ENCODE results near the gene ADGRB2.

Gene ADGRB2

DNA sequence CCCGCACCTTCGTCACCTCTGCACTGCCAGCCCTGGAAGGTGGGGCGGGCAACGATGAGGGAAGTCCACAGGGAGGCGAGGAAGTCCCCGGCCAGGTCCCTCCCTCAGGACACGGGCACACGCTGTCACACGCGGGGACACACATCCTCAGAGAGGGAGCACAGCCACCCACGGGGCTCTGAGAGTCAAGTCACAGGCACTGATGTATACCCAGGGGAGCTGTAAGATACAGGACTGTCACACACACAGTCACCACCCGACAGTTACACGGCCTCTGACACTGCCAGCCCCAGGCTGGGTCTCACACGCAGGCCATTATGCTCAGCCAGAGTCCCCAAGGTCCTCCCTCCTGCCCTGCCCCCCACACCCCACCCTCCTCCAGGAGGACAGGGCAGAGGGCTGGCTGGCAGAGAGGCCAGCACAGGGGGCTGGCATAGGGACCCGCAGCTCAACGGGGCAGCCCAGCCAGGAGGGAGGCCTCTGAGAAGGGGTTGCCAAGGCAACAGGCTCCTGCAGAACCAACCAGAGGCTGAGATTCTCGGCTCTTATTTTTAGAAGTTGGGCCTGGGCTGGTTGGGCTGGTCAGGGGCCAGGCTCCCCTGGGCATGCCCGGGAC is 17.7 kb upstream of the ADGRB2 start:
- no peak for DNase-seq (ENCODE audit: low spot score)

GRCh38 chr1:31781138-31781755 is 17.1 kb upstream of the ADGRB2 start:
- no peak for DNase-seq (ENCODE audit: low spot score)

DNA sequence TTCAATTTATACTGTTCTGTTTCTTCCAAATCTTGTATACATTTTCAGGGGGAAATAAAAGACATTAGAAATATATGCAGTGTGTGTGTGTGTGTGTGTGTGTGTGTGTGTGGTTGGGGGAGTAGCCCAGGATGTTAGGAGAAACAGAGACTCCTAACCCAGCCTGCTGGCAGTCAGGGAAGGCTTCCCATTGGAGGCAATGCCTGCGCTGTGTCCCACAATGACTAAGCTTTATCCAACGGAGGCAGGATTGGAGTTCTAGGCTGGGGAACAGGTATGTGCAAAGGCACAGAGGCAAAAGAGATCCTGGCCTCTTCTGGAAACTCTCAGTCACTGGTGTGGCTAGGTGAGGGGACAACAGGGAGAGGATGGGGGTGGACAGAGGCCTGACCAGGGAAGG is 16.5 kb upstream of the ADGRB2 start:
- no peak for DNase-seq (ENCODE audit: low spot score)

DNA sequence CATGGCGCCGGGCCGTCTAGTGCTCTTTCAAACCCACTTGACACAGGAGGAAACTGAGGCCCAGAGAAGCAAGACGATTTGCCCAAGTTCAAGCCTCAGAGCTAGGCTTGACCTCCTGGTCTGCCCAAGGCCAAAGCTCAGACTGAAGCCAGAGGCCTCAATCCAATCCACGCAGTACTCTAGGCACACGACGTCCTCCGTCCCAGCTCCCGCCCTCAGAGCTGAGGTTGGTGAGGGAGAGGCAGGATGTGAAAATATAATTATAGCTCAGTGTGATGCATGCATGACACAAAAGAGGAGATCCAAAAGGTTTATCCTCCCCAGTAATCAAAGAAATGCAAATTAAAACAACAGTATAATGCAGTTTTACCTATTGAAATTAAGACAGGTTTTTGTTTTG is 15.5 kb upstream of the ADGRB2 start:
- no peak for DNase-seq (ENCODE audit: low spot score)

- no peak for DNase-seq (ENCODE audit: low spot score)
Measured at GRCh38 chr1:31778763-31779488, 14.8 kb upstream of the ADGRB2 start.

DNA sequence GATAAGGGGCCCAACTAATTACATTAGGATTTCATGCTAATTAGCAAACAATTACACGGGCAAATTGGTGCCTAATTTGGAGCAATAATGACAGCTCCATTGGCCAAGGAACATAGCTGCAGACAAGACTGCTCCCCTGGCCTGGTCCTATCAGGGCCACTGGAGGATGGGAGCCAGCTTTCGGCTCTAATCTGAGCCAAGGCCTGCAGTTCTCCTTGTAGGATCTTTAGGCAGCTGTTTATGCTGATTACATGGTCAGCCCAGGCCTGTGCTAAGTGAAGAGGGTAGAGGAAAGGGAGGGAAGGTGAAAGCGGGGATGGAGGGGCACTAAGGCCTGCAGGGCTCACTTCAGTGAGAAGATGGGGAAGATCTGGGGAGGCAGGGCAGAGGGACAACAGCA is 12.4 kb upstream of the ADGRB2 start:
- DNase-seq (ENCODE audit: low spot score) = no peak

GRCh38 chr1:31776032-31776431 is 11.9 kb upstream of the ADGRB2 start:
- DNase-seq (ENCODE audit: low spot score) = no peak

GRCh38 chr1:31775210-31775999 is 11.3 kb upstream of the ADGRB2 start:
- no peak for DNase-seq (ENCODE audit: low spot score)

GRCh38 chr1:31774495-31774894 is 10.4 kb upstream of the ADGRB2 start:
- DNase-seq (ENCODE audit: low spot score) = no peak

GRCh38 chr1:31773861-31774260 is 9.7 kb upstream of the ADGRB2 start:
- DNase-seq (ENCODE audit: low spot score) = no peak

DNA sequence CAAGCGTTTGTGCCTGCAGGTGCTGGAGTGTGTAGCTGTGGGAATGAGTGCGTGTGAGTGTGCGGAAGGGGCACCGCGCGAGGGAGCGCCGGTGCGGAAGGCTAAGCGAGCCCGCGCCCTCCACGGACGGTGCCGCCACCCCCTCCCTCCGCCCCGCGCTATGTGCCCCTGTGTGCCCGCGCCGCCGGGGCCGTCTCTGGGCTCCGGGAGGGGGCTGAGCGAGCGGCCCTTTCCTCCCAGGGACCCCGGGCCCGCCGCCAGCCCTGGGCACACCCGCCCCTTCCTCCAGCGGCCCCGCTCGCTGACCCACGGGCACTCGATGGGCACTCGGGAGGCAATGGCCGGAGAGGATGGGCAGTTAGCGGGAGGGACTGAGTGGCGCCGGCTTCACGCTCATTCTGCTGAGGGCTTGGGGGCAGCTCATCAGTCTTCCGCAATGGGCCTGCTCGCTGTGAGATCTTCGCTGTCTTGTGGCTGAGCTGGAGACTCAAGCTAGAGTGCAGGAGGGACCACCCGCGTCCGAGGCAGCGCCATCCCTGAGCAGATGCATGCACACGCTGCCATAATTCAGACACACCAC is 8.6 kb upstream of the ADGRB2 start:
- no peak for DNase-seq (ENCODE audit: low spot score)

DNA sequence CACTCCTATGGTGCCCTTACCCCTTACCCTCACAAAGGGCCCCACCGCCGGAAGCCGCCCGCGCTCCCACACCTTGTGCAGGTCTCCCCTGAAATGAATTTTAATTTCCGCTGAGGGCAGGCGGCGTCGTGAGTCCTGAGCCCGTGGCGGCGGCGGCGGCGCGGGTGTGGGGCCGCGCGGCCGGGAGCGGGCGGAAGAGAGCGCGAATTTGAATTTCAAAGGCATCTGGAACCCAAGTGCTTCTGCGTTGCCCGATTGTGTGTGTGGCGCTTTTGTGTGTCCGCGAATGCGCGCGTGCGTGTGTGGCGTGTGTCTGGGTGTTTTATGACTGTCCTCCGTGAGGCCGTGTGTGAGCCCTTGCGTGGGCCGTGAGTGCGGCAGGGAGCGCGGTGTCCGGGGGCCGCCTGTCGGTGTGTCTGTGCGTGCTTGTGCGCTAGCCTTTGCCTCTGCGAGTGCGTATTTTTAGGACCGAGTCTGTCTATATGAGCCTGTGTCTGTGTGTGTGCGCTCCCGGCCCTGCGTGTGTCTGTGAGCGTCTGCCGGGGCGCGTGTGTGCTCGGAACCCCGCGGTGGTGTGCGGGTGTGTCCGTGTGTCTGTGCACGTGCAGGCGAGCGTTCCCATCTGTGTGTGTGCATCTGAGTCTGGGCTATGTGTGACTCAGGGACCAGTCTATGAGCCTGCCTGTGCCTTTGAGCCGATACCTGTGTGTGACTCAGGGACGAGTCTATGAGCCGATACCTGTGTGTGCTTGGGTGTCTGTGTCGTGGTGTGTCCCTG is 7.9 kb upstream of the ADGRB2 start:
- DNase-seq (ENCODE audit: low spot score) = no peak

DNA sequence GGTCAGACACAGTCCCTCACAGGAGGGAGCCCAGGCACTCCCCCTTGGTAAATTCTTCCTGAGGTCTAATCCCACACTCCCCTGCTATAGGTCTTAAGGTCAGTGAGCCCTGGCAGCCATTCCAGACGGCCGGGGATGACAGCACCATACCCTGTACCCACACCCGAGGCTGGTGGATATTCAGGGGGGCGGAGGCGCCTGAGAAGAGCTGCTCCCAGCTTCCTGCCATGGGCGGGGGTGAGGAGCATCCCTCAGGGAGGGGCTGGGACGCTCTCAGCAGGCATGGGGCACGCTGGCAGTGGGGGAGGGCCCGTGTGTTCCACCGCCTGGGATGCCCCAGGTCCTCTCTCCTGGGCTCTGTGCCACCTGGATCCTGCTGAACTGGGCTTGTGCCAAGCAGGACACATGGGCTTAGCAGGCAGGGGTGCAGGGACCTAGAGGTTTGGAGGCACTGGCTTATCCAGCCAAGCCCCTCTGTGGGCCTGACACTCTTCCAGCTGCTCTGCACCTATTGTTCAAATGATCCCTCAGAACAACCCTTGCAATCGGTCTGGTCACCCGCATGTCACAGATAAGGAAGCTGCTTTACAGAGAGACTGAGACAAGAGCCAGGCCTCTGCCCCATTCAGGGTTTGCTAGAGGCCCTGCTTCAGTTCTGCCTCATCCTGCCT is 5.7 kb upstream of the ADGRB2 start:
- no peak for DNase-seq (ENCODE audit: low spot score)

- no peak for DNase-seq (ENCODE audit: low spot score)
Measured at GRCh38 chr1:31768939-31769704, 5.0 kb upstream of the ADGRB2 start.

GRCh38 chr1:31768407-31768907 is 4.3 kb upstream of the ADGRB2 start:
- no peak for DNase-seq (ENCODE audit: low spot score)

DNA sequence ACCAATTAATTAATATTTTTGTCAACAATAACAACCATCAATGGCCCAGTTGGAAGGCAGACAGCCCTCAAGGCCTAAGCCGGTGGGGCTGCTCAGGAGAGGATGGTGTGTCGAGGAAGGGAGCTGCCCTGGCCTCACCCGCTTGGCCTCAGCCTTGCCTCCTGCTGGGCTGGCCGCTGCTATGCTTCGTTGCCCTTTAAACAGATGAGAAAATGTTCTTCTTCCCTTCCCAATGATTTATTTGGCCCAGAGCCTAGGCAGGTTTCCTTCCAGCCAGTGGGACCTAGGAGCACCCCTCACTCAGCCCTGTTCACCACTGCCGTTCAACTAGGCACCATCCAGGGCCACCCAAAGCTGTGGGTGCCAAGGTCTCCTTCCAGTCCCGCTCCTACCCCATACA is 3.1 kb upstream of the ADGRB2 start:
- DNase-seq (ENCODE audit: low spot score) = no peak

- DNase-seq (ENCODE audit: low spot score) = no peak
Measured at GRCh38 chr1:31765516-31765915, 1.4 kb upstream of the ADGRB2 start.

- no peak for DNase-seq (ENCODE audit: low spot score)
Measured at GRCh38 chr1:31765041-31765467, 914 bp upstream of the ADGRB2 start.

GRCh38 chr1:31763671-31764311 is 349 bp downstream of the ADGRB2 start:
- DNase-seq (ENCODE audit: low spot score) = no peak
